Adrenal gland (tissue), 12 donors: ENCODE results near the gene S100A9. TPM values are rescaled to one million over a fixed set of nuclear protein-coding genes. Genes with fewer than 3 reads are reported as not detected.

ENCODE experiments used
- DNase-seq, 7 donors: peaks; one replicate each; pipeline ENCODE4 v3.0.0-alpha.2; 2019 to 2020
- H3K27ac ChIP-seq, 5 donors: fragments of 200-600 bp; sonication (generic) in 4 of 5; 1 replicate in 3 of 5; 2 replicates in 2 of 5; pipeline versions ENCODE4 v1.5.1 to v1.8.0; 2016 to 2020; ENCODE audit warnings: mild to moderate bottlenecking in 1 of 5
- H3K27me3 ChIP-seq: fragments of 200-600 bp; 2 replicates; pipeline ENCODE4 v1.8.0; 2021
- H3K36me3 ChIP-seq, 2 donors: fragments of 200-600 bp; replicated peaks in 1 of 2; 1 replicate in 1 of 2; 2 replicates in 1 of 2; pipeline versions ENCODE4 v1.5.1 to v1.8.0; 2018 to 2022
- H3K4me1 ChIP-seq, 2 donors: fragments of 200-600 bp; replicated peaks in 1 of 2; 1 replicate in 1 of 2; 2 replicates in 1 of 2; pipeline versions ENCODE4 v1.5.1 to v1.8.0; 2018 to 2021
- H3K4me3 ChIP-seq, 4 donors: fragments of 200-600 bp; sonication (generic) in 3 of 4; one replicate each; pipeline ENCODE4 v1.5.1; 2016 to 2018
- H3K9me3 ChIP-seq, 3 donors: fragments of 200-600 bp; sonication (generic) in 1 of 3; replicated peaks in 1 of 3; 1 replicate in 2 of 3; 2 replicates in 1 of 3; pipeline versions ENCODE4 v1.5.1 to v1.8.0; 2016 to 2021
- CTCF ChIP-seq, 6 experiments: fragments of 450-650 bp in 4 of 6; fragments of 200-600 bp in 2 of 6; sonication (generic) in 1 of 6; IDR thresholded peaks; 1 replicate in 5 of 6; 2 replicates in 1 of 6; pipeline versions ENCODE4 v1.5.1 to v1.8.0; 2016 to 2021; ENCODE audit warnings: antibody characterized with exemption in 6 of 6, mild to moderate bottlenecking in 2 of 6, moderate library complexity in 1 of 6
- POLR2A ChIP-seq, 2 donors: fragments of 450-650 bp; IDR thresholded peaks; one replicate each; pipeline ENCODE4 v1.6.1; 2017; ENCODE audit warnings: antibody characterized with exemption in 2 of 2, mild to moderate bottlenecking in 2 of 2, moderate library complexity in 1 of 2
- WGBS, 4 donors: extraction: QIAGEN DNeasy Blood & Tissue Kit in 2 of 4; methylation state at CpG; one replicate each; pipeline versions ENCODE4 v1.1.5 to v1.1.7; 2013 to 2017; 5-methylcytosine and 5-hydroxymethylcytosine counted together
- intact Hi-C, 2 donors: fragments of 100-400 bp; cut with DNase I; formaldehyde crosslinking; loops; one replicate each; pipeline versions ENCODE4 v1.14.1 to v1.15.0; 2022 to 2023
- polyA plus RNA-seq, 3 donors: library from polyadenylated mRNA; stranded (reverse); fragments of 200-250 nt in 2 of 3; fragments of 350-450 nt in 1 of 3; fragmentation: Illumina TruSeq in 1 of 3; extraction: RNeasy Lipid Tissue Mini Kit (QIAGEN cat#74804) in 1 of 3; gene quantifications; one replicate each; pipeline ENCODE4 v1.2.3, GENCODE V29; 2013 to 2014
- total RNA-seq, 9 donors: library from RNA; depleted of rRNA in 4 of 9; stranded (reverse); fragments of >200 nt in 4 of 9; fragments of 120-200 nt in 1 of 9; fragmentation: NEBNext Ultra II Directional in 1 of 9; extraction: Animal tissue kit (Norgen Biotek cat#: 25700) in 1 of 9; gene quantifications; one replicate each; pipeline versions ENCODE4 v1.1.0 to v1.2.4, GENCODE V29; 2013 to 2023
- donor health status: healthy with polysubstance abuse.
- donor health status: Bipolar disorder and iron deficiency.
- donor health status: DM: yes; HTN: yes; CAD: no.
- donor health status: DM: no; HTN: no; CAD: no.
- donor health status: DM: no; HTN: no; CAD: no.
- donor health status: DM: yes; HTN: yes; CAD: no.

The S100A9 gene
- total and polyA plus RNA-seq, 12 donors = 30.6 to 544 (median 158) TPM

GRCh38 chr1:153379591-153379990 is 21.9 kb downstream of the S100A9 start:
- H3K4me1 ChIP-seq = peaks cover 0 to 5% of the 10 kb centered on the region in 2 donors
- H3K27me3 ChIP-seq = no peaks in the 10 kb centered on the region
- H3K9me3 ChIP-seq = peaks cover 0 to 5% (median 0%) of the 10 kb centered on the region in 3 donors
- peak in 1 of 7 donors; percentile 6 for DNase-seq
- no peaks in the 10 kb centered on the region for H3K36me3 ChIP-seq
- no peak overlapping the region for H3K27ac ChIP-seq
- 84 to 88% (median 86%) methylated on average over 10 of the region's 10 CpGs for WGBS, 4 donors
- H3K4me3 ChIP-seq = no peak overlapping the region
- intact Hi-C loops = no loop called here
- no peak for TF ChIP-seq POLR2A (IDR thresholded peaks at IDR 0.05)
- TF ChIP-seq CTCF (IDR thresholded peaks at IDR 0.05) = no peak

GRCh38 chr1:153380711-153381110 is 23.1 kb downstream of the S100A9 start:
- WGBS, 4 donors = 88 to 94% (median 90%) methylated on average over 21 to 23 of the region's 23 CpGs

GRCh38 chr1:153384958-153385580 is 27.4 kb downstream of the S100A9 start:
- Histone ChIP-seq H3K4me1 (peaks cover 0 to 3% of the 10 kb centered on the region in 2 donors), H3K4me3 (no peak overlapping the region), H3K27ac (no peak overlapping the region), H3K27me3 (no peaks in the 10 kb centered on the region), H3K36me3 (no peaks in the 10 kb centered on the region), H3K9me3 (peaks cover 0 to 5% (median 0%) of the 10 kb centered on the region in 3 donors)
- no peak for TF ChIP-seq POLR2A (IDR thresholded peaks at IDR 0.05)
- TF ChIP-seq CTCF (IDR thresholded peaks at IDR 0.05) = no peak
- intact Hi-C loops = no loop called here
- peak in 1 of 7 donors; percentile 11 for DNase-seq
- WGBS, 4 donors = 66 to 71% (median 69%) methylated on average over 4 of the region's 4 CpGs

More at GRCh38 chr1:153380711-153381110, 23.1 kb downstream of the S100A9 start:
- H3K27ac ChIP-seq = no peak overlapping the region
- peaks cover 1 to 2% of the 10 kb centered on the region in 2 donors for H3K4me1 ChIP-seq
- intact Hi-C loops = no loop called here
- no peaks in the 10 kb centered on the region for H3K36me3 ChIP-seq
- no peaks in the 10 kb centered on the region for H3K27me3 ChIP-seq
- no peak overlapping the region for H3K4me3 ChIP-seq
- no peak for DNase-seq
- TF ChIP-seq POLR2A (IDR thresholded peaks at IDR 0.05) = no peak
- no peak for TF ChIP-seq CTCF (IDR thresholded peaks at IDR 0.05)
- H3K9me3 ChIP-seq = peaks cover 0 to 5% (median 0%) of the 10 kb centered on the region in 3 donors

GRCh38 chr1:153386500-153386901 is 28.8 kb downstream of the S100A9 start:
- WGBS, 4 donors = 67 to 76% (median 73%) methylated on average over 5 of the region's 5 CpGs
- peaks cover 0 to 3% of the 10 kb centered on the region in 2 donors for H3K4me1 ChIP-seq
- no peak for TF ChIP-seq CTCF (IDR thresholded peaks at IDR 0.05)
- TF ChIP-seq POLR2A (IDR thresholded peaks at IDR 0.05) = no peak
- peak; percentile 37 to 76 (median 52) for DNase-seq
- no peaks in the 10 kb centered on the region for H3K36me3 ChIP-seq
- intact Hi-C loops = no loop called here
- H3K27me3 ChIP-seq = no peaks in the 10 kb centered on the region
- no peak overlapping the region for H3K4me3 ChIP-seq
- H3K9me3 ChIP-seq = peaks cover 0 to 5% (median 0%) of the 10 kb centered on the region in 3 donors
- peak overlapping the region in 1 of 5 donors; percentile 58 for H3K27ac ChIP-seq
